Measurements from ENCODE around the gene CAMK1D.
"Not testable (repeated sequence)": the region's sequence is repeated elsewhere in the genome, so short reads cannot be mapped to it uniquely, and the experiment has no call there.

The CAMK1D gene

GRCh38 chr10:12351889-12352288 is 2.5 kb downstream of the CAMK1D start:
- H3K79me2 ChIP-seq (ENCODE audit: insufficient read depth, low read length): no peaks in the 10 kb centered on the region
- no peak overlapping the region for H2AFZ ChIP-seq (ENCODE audit: low read depth, low read length)
- no peak overlapping the region for H3K27ac ChIP-seq (ENCODE audit: low read length)
- no peaks in the 10 kb centered on the region for H3K9me3 ChIP-seq (ENCODE audit: insufficient read depth, low read length, severe bottlenecking)
- no peak overlapping the region for H3K4me3 ChIP-seq (ENCODE audit: low read depth in 1 of 2, low read length in 2 of 2)
- H3K4me1 ChIP-seq (ENCODE audit: insufficient read depth, low read length): peaks cover 29% of the 10 kb centered on the region
- TF ChIP-seq EZH2 (IDR thresholded peaks at IDR 0.05; ENCODE audit: borderline replicate concordance, low read depth, low read length, severe bottlenecking) (no peak), CTCF (IDR thresholded peaks at IDR 0.05; ENCODE audit: borderline replicate concordance, extremely low read depth, low read length, poor library complexity, severe bottlenecking) (no peak)
- no peak overlapping the region for H3K9ac ChIP-seq (ENCODE audit: low read depth, low read length)
- peaks cover 15% of the 10 kb centered on the region for H3K27me3 ChIP-seq (ENCODE audit: insufficient read depth, low read length, poor library complexity)
- no peak overlapping the region for H3K4me2 ChIP-seq (ENCODE audit: insufficient read depth, low read length)
- ATAC-seq (ENCODE audit: insufficient read depth, low read depth) (no peak), DNase-seq (no peak)
- H4K20me1 ChIP-seq (ENCODE audit: insufficient read depth, low read length): peaks cover 38% of the 10 kb centered on the region
- no peaks in the 10 kb centered on the region; the same call in 1 of the 2 replicates for H3K36me3 ChIP-seq (ENCODE audit: insufficient read depth, low read length)

- Histone ChIP-seq H3K4me1 (ENCODE audit: insufficient read depth, low read length) (peaks cover 21% of the 10 kb centered on the region), H3K79me2 (ENCODE audit: insufficient read depth, low read length) (no peaks in the 10 kb centered on the region), H3K27ac (ENCODE audit: low read length) (no peak overlapping the region), H3K9me3 (ENCODE audit: insufficient read depth, low read length, severe bottlenecking) (no peaks in the 10 kb centered on the region), H2AFZ (ENCODE audit: low read depth, low read length) (no peak overlapping the region), H4K20me1 (ENCODE audit: insufficient read depth, low read length) (peaks cover 40% of the 10 kb centered on the region), H3K27me3 (ENCODE audit: insufficient read depth, low read length, poor library complexity) (peaks cover 15% of the 10 kb centered on the region), H3K9ac (ENCODE audit: low read depth, low read length) (no peak overlapping the region), H3K36me3 (ENCODE audit: insufficient read depth, low read length) (no peaks in the 10 kb centered on the region; the same call in 1 of the 2 replicates), H3K4me2 (ENCODE audit: insufficient read depth, low read length) (no peak overlapping the region), H3K4me3 (ENCODE audit: low read depth in 1 of 2, low read length in 2 of 2) (no peak overlapping the region)
- DNase-seq (no peak), ATAC-seq (ENCODE audit: insufficient read depth, low read depth) (no peak)
- TF ChIP-seq EZH2 (IDR thresholded peaks at IDR 0.05; ENCODE audit: borderline replicate concordance, low read depth, low read length, severe bottlenecking) (no peak), CTCF (IDR thresholded peaks at IDR 0.05; ENCODE audit: borderline replicate concordance, extremely low read depth, low read length, poor library complexity, severe bottlenecking) (no peak)
These were observed 4.3 kb downstream of the CAMK1D start for GRCh38 chr10:12353399-12354242.

GRCh38 chr10:12354696-12355095 is 5.3 kb downstream of the CAMK1D start:
- not testable (repeated sequence) for H3K4me3 ChIP-seq (ENCODE audit: low read depth in 1 of 2, low read length in 2 of 2); H3K27ac ChIP-seq (ENCODE audit: low read length); H3K4me2 ChIP-seq (ENCODE audit: insufficient read depth, low read length); H3K9ac ChIP-seq (ENCODE audit: low read depth, low read length); H2AFZ ChIP-seq (ENCODE audit: low read depth, low read length); DNase-seq; H3K36me3 ChIP-seq (ENCODE audit: insufficient read depth, low read length); ATAC-seq (ENCODE audit: insufficient read depth, low read depth); H3K79me2 ChIP-seq (ENCODE audit: insufficient read depth, low read length); H3K9me3 ChIP-seq (ENCODE audit: insufficient read depth, low read length, severe bottlenecking)
- Histone ChIP-seq H3K27me3 (ENCODE audit: insufficient read depth, low read length, poor library complexity) (peaks cover 14% of the 10 kb centered on the region), H3K4me1 (ENCODE audit: insufficient read depth, low read length) (peaks cover 19% of the 10 kb centered on the region), H4K20me1 (ENCODE audit: insufficient read depth, low read length) (peaks cover 45% of the 10 kb centered on the region)

GRCh38 chr10:12355384-12355783 is 6.0 kb downstream of the CAMK1D start:
- no peaks in the 10 kb centered on the region for H3K9me3 ChIP-seq (ENCODE audit: insufficient read depth, low read length, severe bottlenecking)
- H3K79me2 ChIP-seq (ENCODE audit: insufficient read depth, low read length): no peaks in the 10 kb centered on the region
- peaks cover 43% of the 10 kb centered on the region for H4K20me1 ChIP-seq (ENCODE audit: insufficient read depth, low read length)
- H3K4me1 ChIP-seq (ENCODE audit: insufficient read depth, low read length): peaks cover 13% of the 10 kb centered on the region
- H3K9ac ChIP-seq (ENCODE audit: low read depth, low read length): no peak overlapping the region
- no peaks in the 10 kb centered on the region; the same call in 1 of the 2 replicates for H3K36me3 ChIP-seq (ENCODE audit: insufficient read depth, low read length)
- ATAC-seq (ENCODE audit: insufficient read depth, low read depth) (no peak), DNase-seq (no peak)
- H2AFZ ChIP-seq (ENCODE audit: low read depth, low read length): no peak overlapping the region
- H3K4me2 ChIP-seq (ENCODE audit: insufficient read depth, low read length): no peak overlapping the region
- TF ChIP-seq EZH2 (IDR thresholded peaks at IDR 0.05; ENCODE audit: borderline replicate concordance, low read depth, low read length, severe bottlenecking) (no peak), CTCF (IDR thresholded peaks at IDR 0.05; ENCODE audit: borderline replicate concordance, extremely low read depth, low read length, poor library complexity, severe bottlenecking) (no peak)
- H3K27me3 ChIP-seq (ENCODE audit: insufficient read depth, low read length, poor library complexity): peaks cover 7% of the 10 kb centered on the region
- H3K4me3 ChIP-seq (ENCODE audit: low read depth in 1 of 2, low read length in 2 of 2): no peak overlapping the region
- no peak overlapping the region for H3K27ac ChIP-seq (ENCODE audit: low read length)

Measured in DND-41 (cell line).